PFSK-1 (cell line): ENCODE results near the gene RBSN.

Experiments
- FOXP2 ChIP-seq: optimal IDR thresholded peaks from 2 replicates; pipeline ENCODE3; 2011; ENCODE audit warnings: borderline replicate concordance, control low read depth, inconsistent platforms; ENCODE audit not compliant: insufficient read depth; ENCODE audit errors: extremely low read length, extremely low read depth
- POLR2AphosphoS5 ChIP-seq: IDR thresholded peaks from 2 replicates; pipeline ENCODE4 v1.6.1; 2012; ENCODE audit warnings: low read depth, mild to moderate bottlenecking, control low read depth, low read length, moderate library complexity
- REST ChIP-seq, 2 experiments: IDR thresholded peaks; 2 replicates each; pipeline versions ENCODE4 v1.6.1 to v1.8.0; 2011 to 2012; ENCODE audit warnings: low read depth in 2 of 2, low read length in 2 of 2, control low read depth in 1 of 2, inconsistent platforms in 1 of 2, mild to moderate bottlenecking in 1 of 2, moderate library complexity in 1 of 2; ENCODE audit not compliant: insufficient read depth in 1 of 2
- SIN3A ChIP-seq: IDR thresholded peaks from 2 replicates; pipeline ENCODE4 v1.6.1; 2012; ENCODE audit warnings: mild to moderate bottlenecking, low read length, moderate library complexity, borderline replicate concordance; ENCODE audit not compliant: insufficient read depth
- TAF1 ChIP-seq: IDR thresholded peaks from 2 replicates; pipeline ENCODE4 v1.6.1; 2012; ENCODE audit warnings: low read length, control low read depth, borderline replicate concordance; ENCODE audit not compliant: insufficient read depth

The RBSN gene

GRCh38 chr3:15063656-15064286 lies 35.2 kb downstream of the RBSN start:
- no peak for TF ChIP-seq SIN3A
- TF ChIP-seq POLR2AphosphoS5 = no peak; the same call in 1 of the 2 replicates
- TF ChIP-seq FOXP2 = no peak

DNA sequence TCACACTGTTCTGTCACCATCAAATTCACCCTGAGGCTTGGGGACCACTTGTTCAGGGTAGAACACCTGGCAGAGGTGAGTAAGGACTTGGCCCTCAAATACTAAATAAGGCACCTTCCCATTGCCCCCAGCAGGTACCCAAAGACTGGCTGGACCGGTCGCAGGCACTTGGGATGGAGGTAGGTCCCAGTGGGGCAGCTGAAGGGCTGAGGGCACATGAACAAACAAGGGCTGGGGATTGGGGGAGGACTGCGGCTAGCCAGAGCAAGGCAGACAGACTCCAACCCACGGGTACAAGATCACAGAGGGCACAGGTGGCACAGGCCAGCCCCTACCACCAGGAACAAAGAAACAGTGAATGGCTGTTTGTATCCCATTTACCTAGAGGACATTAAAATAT lies 35.7 kb downstream of the RBSN start:
- no peak for TF ChIP-seq TAF1
- no peak for TF ChIP-seq REST (IDR thresholded peaks at IDR 0.05; ENCODE audit: insufficient read depth in 1 of 2, low read depth in 2 of 2, low read length in 2 of 2)
- TF ChIP-seq SIN3A = no peak
- no peak for TF ChIP-seq FOXP2
- no peak for TF ChIP-seq POLR2AphosphoS5

GRCh38 chr3:15060029-15060428 lies 38.9 kb downstream of the RBSN start:
- TF ChIP-seq REST (IDR thresholded peaks at IDR 0.05; ENCODE audit: insufficient read depth in 1 of 2, low read depth in 2 of 2, low read length in 2 of 2) = no peak

DNA sequence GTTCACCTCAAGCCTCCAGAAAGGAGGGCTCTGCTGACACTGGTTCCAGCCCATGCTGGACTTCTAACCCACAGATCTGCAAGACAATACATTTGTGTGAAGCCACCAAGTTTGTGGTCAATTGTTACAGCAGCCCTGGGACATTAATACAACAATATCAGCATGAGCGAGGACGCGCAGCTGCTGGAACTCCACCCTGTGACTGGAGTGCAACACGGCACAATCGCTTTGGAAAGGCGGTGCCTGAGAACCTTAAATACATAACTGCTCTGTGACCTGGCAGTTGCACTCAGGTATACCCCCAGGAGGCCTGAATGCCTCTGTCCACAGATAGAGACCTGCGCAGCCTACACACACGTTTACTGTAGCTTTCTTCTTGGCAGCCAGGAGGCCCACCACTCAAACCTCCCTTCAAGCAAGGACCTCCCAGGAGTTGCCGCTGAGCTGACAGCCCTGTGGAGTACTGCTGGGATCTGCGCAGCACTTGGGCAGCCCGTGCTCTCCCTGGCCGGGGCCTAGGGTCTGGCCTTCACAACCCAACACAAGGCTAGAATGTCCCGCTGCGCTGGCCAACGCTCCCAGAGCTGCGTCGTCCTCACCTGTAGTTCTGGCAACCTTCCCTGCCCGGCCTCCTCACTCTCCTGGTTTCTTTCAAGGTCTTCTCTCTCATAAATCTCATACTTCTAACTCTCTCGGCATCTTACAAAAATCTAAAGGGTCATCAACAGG lies 42.1 kb downstream of the RBSN start:
- no peak for TF ChIP-seq REST (IDR thresholded peaks at IDR 0.05; ENCODE audit: insufficient read depth in 1 of 2, low read depth in 2 of 2, low read length in 2 of 2)
- no peak for TF ChIP-seq TAF1
- TF ChIP-seq SIN3A = no peak
- TF ChIP-seq FOXP2 = no peak
- no peak for TF ChIP-seq POLR2AphosphoS5

DNA sequence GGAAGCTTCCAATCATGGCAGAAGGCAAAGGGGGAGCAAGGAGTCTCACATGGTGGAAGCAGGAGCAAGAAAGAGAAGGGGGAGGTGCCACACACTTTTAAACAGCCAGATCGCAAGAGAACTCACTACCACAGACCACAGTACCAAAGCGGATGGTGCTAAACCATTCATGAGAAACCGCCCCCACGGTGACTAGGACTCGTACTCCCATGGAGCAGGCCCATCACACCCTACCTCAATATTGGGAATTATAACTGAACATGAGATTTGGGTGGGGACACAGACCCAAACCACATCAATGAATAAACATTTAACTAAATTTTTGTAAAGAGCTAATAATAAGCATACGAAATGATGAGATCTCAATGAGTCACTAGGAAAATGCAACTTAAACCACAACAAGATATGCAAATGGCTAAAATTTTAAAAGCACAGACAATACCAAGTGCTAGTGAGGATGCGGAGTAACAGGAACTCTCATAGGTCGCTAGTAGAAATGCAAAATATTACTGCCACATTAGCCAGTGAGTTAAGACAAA lies 43.9 kb downstream of the RBSN start:
- no peak for TF ChIP-seq SIN3A
- TF ChIP-seq TAF1 = no peak
- TF ChIP-seq POLR2AphosphoS5 = no peak
- TF ChIP-seq REST (IDR thresholded peaks at IDR 0.05; ENCODE audit: insufficient read depth in 1 of 2, low read depth in 2 of 2, low read length in 2 of 2) = no peak
- no peak for TF ChIP-seq FOXP2
